Gastrocnemius medialis (tissue), 4 donors: ENCODE data around the gene PIK3R3. TPM values are rescaled to one million over a fixed set of nuclear protein-coding genes. Genes with fewer than 3 reads are reported as not detected.

Experiments used
- ATAC-seq, 2 donors: fragments of 150-250 bp; one replicate each; pipeline ENCODE4 v1.9.1; 2016
- DNase-seq, 2 donors: peaks; one replicate each; pipeline ENCODE4 v3.0.0-alpha.2; 2019
- H3K27ac ChIP-seq, 4 donors: fragments of 200-600 bp; sonication (generic); 1 replicate in 1 of 4; 2 replicates in 3 of 4; pipeline ENCODE4 v1.5.1; 2016 to 2018; ENCODE audit warnings: mild to moderate bottlenecking in 2 of 4, moderate library complexity in 1 of 4
- H3K27me3 ChIP-seq, 3 donors: fragments of 200-600 bp; sonication (generic) in 2 of 3; 1 replicate in 1 of 3; 2 replicates in 2 of 3; pipeline versions ENCODE4 v1.5.1 to v1.6.0; 2016 to 2019; ENCODE audit warnings: mild to moderate bottlenecking in 1 of 3, moderate library complexity in 1 of 3
- H3K36me3 ChIP-seq, 2 donors: fragments of 200-600 bp; sonication (generic) in 1 of 2; one replicate each; pipeline ENCODE4 v1.5.1; 2017 to 2018
- H3K4me1 ChIP-seq, 2 donors: fragments of 200-600 bp; sonication (generic) in 1 of 2; one replicate each; pipeline ENCODE4 v1.5.1; 2016 to 2017; ENCODE audit warnings: mild to moderate bottlenecking in 2 of 2
- H3K4me3 ChIP-seq, 4 donors: fragments of 200-600 bp; sonication (generic) in 3 of 4; 1 replicate in 1 of 4; 2 replicates in 3 of 4; pipeline ENCODE4 v1.5.1; 2016 to 2019; ENCODE audit warnings: mild to moderate bottlenecking in 2 of 4
- H3K9me3 ChIP-seq, 3 donors: fragments of 200-600 bp; sonication (generic) in 2 of 3; 1 replicate in 1 of 3; 2 replicates in 2 of 3; pipeline ENCODE4 v1.5.1; 2016 to 2019
- CTCF ChIP-seq, 5 experiments: fragments of 450-650 bp in 3 of 5; fragments of 200-600 bp in 2 of 5; sonication (generic) in 2 of 5; IDR thresholded peaks in 4 of 5; conservative IDR thresholded peaks in 1 of 5; 1 replicate in 4 of 5; 2 replicates in 1 of 5; pipeline ENCODE4 v1.5.1; 2016 to 2019; ENCODE audit warnings: antibody characterized with exemption in 5 of 5, mild to moderate bottlenecking in 3 of 5, moderate library complexity in 3 of 5
- POLR2A ChIP-seq, 2 donors: fragments of 450-650 bp; IDR thresholded peaks; one replicate each; pipeline ENCODE4 v1.6.1; 2017; ENCODE audit warnings: antibody characterized with exemption in 2 of 2, mild to moderate bottlenecking in 2 of 2, moderate library complexity in 2 of 2
- in situ Hi-C, 4 donors: fragments of 200-750 bp; cut with MboI; loops; one replicate each; pipeline versions ENCODE4 v1.15.0 to v1.8.0; 2017; ENCODE audit warnings: low sequenced_read_pairs in 4 of 4
- intact Hi-C: fragments of 100-400 bp; cut with DNase I; formaldehyde crosslinking; loops from one replicate; pipeline ENCODE4 v1.15.1; 2023; ENCODE audit warnings: low total_unique reads
- total RNA-seq, 4 donors: library from RNA; depleted of rRNA; stranded (reverse); fragments of >200 nt; gene quantifications; one replicate each; pipeline versions ENCODE4 v1.1.0 to v1.2.3, GENCODE V29; 2016

PIK3R3 gene
- total RNA-seq, 4 donors from 2014 or later: 12.1 to 23.8 (median 15.9) TPM

GRCh38 chr1:46159516-46159915 lies 27.1 kb upstream of the PIK3R3 start:
- no peak overlapping the region for H3K27ac ChIP-seq
- no peaks in the 10 kb centered on the region for H3K4me1 ChIP-seq
- intact Hi-C loops (no loop called here), in situ Hi-C loops (no loop called here)
- no peak overlapping the region for H3K4me3 ChIP-seq
- DNase-seq (no peak), ATAC-seq (no peak)
- H3K27me3 ChIP-seq: no peaks in the 10 kb centered on the region
- H3K9me3 ChIP-seq: no peaks in the 10 kb centered on the region
- H3K36me3 ChIP-seq: no peaks in the 10 kb centered on the region
- TF ChIP-seq POLR2A (IDR thresholded peaks at IDR 0.05): no peak
- no peak for TF ChIP-seq CTCF (IDR thresholded peaks at IDR 0.05 in 4 of 5, conservative IDR thresholded peaks at IDR 0.05 in 1 of 5)

- in situ Hi-C loops: no loop called here
- TF ChIP-seq CTCF (IDR thresholded peaks at IDR 0.05 in 4 of 5, conservative IDR thresholded peaks at IDR 0.05 in 1 of 5) (no peak), POLR2A (IDR thresholded peaks at IDR 0.05) (no peak)
Observed at GRCh38 chr1:46158312-46159281, 26.2 kb upstream of the PIK3R3 start.

GRCh38 chr1:46157916-46158311 lies 25.5 kb upstream of the PIK3R3 start:
- intact Hi-C loops: no loop called here
- in situ Hi-C loops: no loop called here

More at GRCh38 chr1:46158312-46159281, 26.2 kb upstream of the PIK3R3 start:
- no peaks in the 10 kb centered on the region for H3K4me1 ChIP-seq
- ATAC-seq (no peak), DNase-seq (no peak)
- no peak overlapping the region for H3K27ac ChIP-seq
- intact Hi-C loops: no loop called here
- H3K4me3 ChIP-seq: no peak overlapping the region
- no peaks in the 10 kb centered on the region for H3K27me3 ChIP-seq
- H3K9me3 ChIP-seq: no peaks in the 10 kb centered on the region
- no peaks in the 10 kb centered on the region for H3K36me3 ChIP-seq

GRCh38 chr1:46153732-46154131 lies 21.3 kb upstream of the PIK3R3 start:
- in situ Hi-C loops (no loop called here), intact Hi-C loops (no loop called here)
- H3K9me3 ChIP-seq: no peaks in the 10 kb centered on the region
- no peaks in the 10 kb centered on the region for H3K27me3 ChIP-seq
- H3K27ac ChIP-seq: no peak overlapping the region
- H3K36me3 ChIP-seq: no peaks in the 10 kb centered on the region
- ATAC-seq: no peak
- DNase-seq: no peak
- peaks cover 0 to 10% of the 10 kb centered on the region in 2 donors for H3K4me1 ChIP-seq
- no peak overlapping the region for H3K4me3 ChIP-seq
- TF ChIP-seq CTCF (IDR thresholded peaks at IDR 0.05 in 4 of 5, conservative IDR thresholded peaks at IDR 0.05 in 1 of 5) (no peak), POLR2A (IDR thresholded peaks at IDR 0.05) (no peak)

More at GRCh38 chr1:46157916-46158311, 25.5 kb upstream of the PIK3R3 start:
- TF ChIP-seq CTCF (IDR thresholded peaks at IDR 0.05 in 4 of 5, conservative IDR thresholded peaks at IDR 0.05 in 1 of 5): no peak
- DNase-seq: no peak
- ATAC-seq: no peak
- Histone ChIP-seq H3K4me3 (no peak overlapping the region), H3K4me1 (no peaks in the 10 kb centered on the region), H3K27ac (no peak overlapping the region), H3K27me3 (no peaks in the 10 kb centered on the region), H3K9me3 (no peaks in the 10 kb centered on the region), H3K36me3 (no peaks in the 10 kb centered on the region)
